Neutrophil (primary cell): ENCODE measurements around the gene CREB3L4.
A peak's percentile ranks its signal among the peaks of the same experiment; 100 is the strongest.

Source experiments
- H3K27ac ChIP-seq: fragments of 200-600 bp; sonication (generic); 2 replicates; pipeline ENCODE4 v1.5.1; 2016; ENCODE audit warnings: mild to moderate bottlenecking, moderate library complexity
- H3K27me3 ChIP-seq: fragments of 200-600 bp; sonication (generic); 2 replicates; pipeline ENCODE4 v1.6.0; 2016; ENCODE audit warnings: mild to moderate bottlenecking
- H3K36me3 ChIP-seq: fragments of 200-600 bp; sonication (generic); 2 replicates; pipeline ENCODE4 v1.5.1; 2017
- H3K4me1 ChIP-seq, 2 experiments: fragments of 200-600 bp in 1 of 2; sonication (generic) in 1 of 2; 1 replicate in 1 of 2; 2 replicates in 1 of 2; pipeline versions ENCODE4 v1.5.1 to v1.6.1; 2013 to 2016; ENCODE audit warnings: low read depth in 1 of 2, low read length in 1 of 2, mild to moderate bottlenecking in 1 of 2, moderate library complexity in 1 of 2; ENCODE audit not compliant: control insufficient read depth in 1 of 2, insufficient read depth in 1 of 2
- H3K4me3 ChIP-seq, 2 experiments: fragments of 200-600 bp in 1 of 2; sonication (generic) in 1 of 2; 1 replicate in 1 of 2; 2 replicates in 1 of 2; pipeline ENCODE4 v1.5.1; 2013 to 2016; ENCODE audit warnings: low read depth in 1 of 2, low read length in 1 of 2, mild to moderate bottlenecking in 1 of 2, moderate library complexity in 1 of 2
- H3K9me3 ChIP-seq: fragments of 200-600 bp; sonication (generic); 2 replicates; pipeline ENCODE4 v1.5.1; 2016
- TF ChIP-seq, protein P1 (sequence below): fragments of 200-600 bp; sonication (generic); IDR thresholded peaks from 2 replicates; pipeline ENCODE4 v1.5.1; 2016; ENCODE audit warnings: antibody characterized with exemption

Gene CREB3L4

DNA sequence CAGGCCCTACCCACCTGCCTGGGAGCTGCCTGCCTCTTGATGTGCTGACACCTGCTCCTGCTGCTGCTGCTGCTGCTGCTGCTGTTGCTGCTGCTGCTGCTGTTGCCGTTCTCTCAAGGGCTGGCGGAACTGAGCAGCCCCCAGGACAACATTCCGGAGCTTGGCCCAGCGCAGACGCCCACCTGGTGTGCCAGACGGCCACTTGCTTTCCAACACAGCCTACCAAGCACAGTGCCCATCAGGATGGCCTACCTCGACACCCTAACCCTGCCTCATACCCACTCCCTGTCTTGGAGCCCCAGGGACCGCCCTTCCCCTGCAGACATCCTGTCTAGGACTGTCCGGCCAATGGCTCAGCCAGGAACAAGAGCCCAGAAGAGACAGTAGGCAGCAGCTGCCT, 33.0 kb upstream of the CREB3L4 start:
- Histone ChIP-seq H3K4me3 (no peak overlapping the region), H3K27me3 (no peaks in the 10 kb centered on the region), H3K9me3 (no peaks in the 10 kb centered on the region), H3K4me1 (no peaks in the 10 kb centered on the region), H3K36me3 (peaks cover 99% of the 10 kb centered on the region), H3K27ac (peak overlapping the region; percentile 6)
- TF ChIP-seq, protein P1, sequence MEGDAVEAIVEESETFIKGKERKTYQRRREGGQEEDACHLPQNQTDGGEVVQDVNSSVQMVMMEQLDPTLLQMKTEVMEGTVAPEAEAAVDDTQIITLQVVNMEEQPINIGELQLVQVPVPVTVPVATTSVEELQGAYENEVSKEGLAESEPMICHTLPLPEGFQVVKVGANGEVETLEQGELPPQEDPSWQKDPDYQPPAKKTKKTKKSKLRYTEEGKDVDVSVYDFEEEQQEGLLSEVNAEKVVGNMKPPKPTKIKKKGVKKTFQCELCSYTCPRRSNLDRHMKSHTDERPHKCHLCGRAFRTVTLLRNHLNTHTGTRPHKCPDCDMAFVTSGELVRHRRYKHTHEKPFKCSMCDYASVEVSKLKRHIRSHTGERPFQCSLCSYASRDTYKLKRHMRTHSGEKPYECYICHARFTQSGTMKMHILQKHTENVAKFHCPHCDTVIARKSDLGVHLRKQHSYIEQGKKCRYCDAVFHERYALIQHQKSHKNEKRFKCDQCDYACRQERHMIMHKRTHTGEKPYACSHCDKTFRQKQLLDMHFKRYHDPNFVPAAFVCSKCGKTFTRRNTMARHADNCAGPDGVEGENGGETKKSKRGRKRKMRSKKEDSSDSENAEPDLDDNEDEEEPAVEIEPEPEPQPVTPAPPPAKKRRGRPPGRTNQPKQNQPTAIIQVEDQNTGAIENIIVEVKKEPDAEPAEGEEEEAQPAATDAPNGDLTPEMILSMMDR, result no peak

DNA sequence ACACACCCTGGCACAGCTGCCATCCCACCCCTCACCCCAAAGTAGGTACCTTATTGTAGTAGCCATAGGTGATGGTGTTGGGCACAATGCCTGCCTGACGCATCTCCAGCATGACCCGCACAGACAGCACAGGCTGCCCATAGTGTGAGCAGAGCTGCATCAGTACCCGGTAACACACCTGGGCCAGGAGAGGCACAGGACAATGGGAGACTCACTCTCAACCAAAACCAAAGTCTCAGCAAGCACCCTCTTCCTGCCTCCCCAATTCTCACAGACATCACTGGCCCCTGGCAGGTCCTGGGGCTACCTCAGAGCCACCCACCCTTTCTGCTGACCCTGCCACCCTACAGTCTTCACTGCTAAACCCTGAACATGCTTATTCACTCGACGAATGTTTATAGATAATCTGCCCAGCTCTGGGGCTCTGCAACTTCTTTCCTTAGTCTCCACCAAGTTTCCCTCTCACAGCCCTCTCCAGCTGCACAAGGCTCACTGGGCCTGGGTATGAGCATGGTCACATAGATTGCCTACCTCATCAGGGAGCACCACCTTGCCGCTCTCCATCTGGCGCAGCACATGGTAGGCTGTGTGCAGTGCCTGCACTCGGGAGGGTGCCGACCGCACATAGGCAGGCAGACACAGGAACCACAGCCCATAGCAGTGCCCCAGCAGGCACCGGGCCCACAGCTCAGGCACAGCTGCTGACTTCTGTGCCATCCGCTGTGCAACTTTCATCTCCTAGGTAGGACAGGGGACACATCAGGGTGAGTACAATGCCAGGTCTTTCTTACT, 31.5 kb upstream of the CREB3L4 start:
- TF ChIP-seq, protein P1, result no peak
- Histone ChIP-seq H3K27me3 (no peaks in the 10 kb centered on the region), H3K4me1 (no peaks in the 10 kb centered on the region), H3K27ac (no peak overlapping the region), H3K4me3 (no peak overlapping the region), H3K36me3 (peaks cover 99% of the 10 kb centered on the region), H3K9me3 (no peaks in the 10 kb centered on the region)

DNA sequence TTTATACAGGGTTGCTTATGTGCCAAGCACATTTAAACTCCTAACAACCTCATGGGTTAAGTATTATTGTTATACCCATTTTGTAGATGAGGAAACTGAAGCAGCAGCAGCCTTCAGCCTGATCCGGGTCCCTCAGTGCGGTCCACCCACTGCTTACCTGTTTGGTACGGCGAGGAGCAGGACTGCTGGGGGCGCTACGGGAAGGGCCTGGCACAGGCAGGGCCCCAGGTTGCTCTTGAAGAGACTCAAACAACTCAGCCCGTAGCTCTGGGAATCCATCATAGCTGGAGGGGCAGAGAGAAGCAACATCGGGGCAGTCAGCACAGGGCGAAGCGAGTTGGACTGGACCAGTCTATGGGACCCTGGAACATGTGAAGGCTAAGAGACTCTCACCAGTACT, 30.4 kb upstream of the CREB3L4 start:
- peaks cover 100% of the 10 kb centered on the region for H3K36me3 ChIP-seq

DNA sequence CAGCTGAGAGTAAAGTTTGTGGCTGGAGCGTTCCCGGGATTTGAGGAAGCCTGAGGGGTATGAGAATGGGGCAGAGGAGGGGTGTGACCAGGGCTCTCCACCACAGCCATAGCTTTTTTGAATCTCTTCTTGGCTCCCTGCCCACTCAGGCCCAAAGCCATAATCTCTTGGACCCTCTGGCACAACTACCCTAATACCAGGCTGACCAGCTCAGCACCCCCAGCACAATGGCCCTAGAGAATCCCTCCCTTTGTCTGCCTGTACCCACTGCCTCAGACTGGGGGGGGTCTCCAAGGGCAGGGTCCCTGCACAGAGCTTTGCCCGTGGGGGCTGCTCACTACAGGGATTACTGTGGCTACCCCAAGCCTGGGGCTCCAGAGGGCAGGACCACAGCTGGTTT, 28.7 kb upstream of the CREB3L4 start:
- H3K27ac ChIP-seq, result peak overlapping the region; percentile 43
- TF ChIP-seq, protein P1, result no peak
- peaks cover 14 to 19% of the 10 kb centered on the region in 2 experiments for H3K4me1 ChIP-seq
- no peak overlapping the region for H3K4me3 ChIP-seq
- H3K9me3 ChIP-seq, result no peaks in the 10 kb centered on the region
- H3K27me3 ChIP-seq, result no peaks in the 10 kb centered on the region
- peaks cover 93% of the 10 kb centered on the region for H3K36me3 ChIP-seq

More for the DNA sequence above, 30.4 kb upstream of the CREB3L4 start:
- TF ChIP-seq, protein P1, result no peak
- no peaks in the 10 kb centered on the region for H3K27me3 ChIP-seq
- no peak overlapping the region for H3K4me3 ChIP-seq
- no peaks in the 10 kb centered on the region for H3K9me3 ChIP-seq
- peaks cover 0 to 4% of the 10 kb centered on the region in 2 experiments for H3K4me1 ChIP-seq
- no peak overlapping the region for H3K27ac ChIP-seq

DNA sequence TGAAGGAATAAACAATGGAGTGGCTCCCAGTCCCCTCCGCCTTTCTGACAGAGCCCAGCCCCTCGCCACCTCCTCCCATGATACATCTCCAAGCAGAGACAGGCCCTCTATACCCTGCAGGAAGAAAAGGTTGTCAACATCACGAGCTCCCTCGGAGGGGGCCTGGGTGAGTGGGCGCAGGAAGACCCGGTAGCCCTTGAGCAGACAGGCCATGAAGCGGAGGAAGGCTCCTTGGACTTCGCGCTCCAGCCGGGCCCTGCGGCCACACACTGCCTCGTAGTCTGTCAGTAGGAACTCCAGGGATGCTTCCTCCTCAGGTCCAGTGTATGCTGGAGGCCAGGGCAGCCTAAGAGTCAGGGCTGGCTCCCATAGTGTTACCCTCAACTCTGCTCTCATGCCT, 28.2 kb upstream of the CREB3L4 start:
- Histone ChIP-seq H3K4me3 (no peak overlapping the region), H3K36me3 (peaks cover 89% of the 10 kb centered on the region), H3K9me3 (no peaks in the 10 kb centered on the region), H3K4me1 (peaks cover 18 to 23% of the 10 kb centered on the region in 2 experiments), H3K27me3 (no peaks in the 10 kb centered on the region), H3K27ac (peak overlapping the region; percentile 43)
- TF ChIP-seq, protein P1, result no peak
